ENCODE results near the gene NR3C1.

NR3C1 gene

DNA sequence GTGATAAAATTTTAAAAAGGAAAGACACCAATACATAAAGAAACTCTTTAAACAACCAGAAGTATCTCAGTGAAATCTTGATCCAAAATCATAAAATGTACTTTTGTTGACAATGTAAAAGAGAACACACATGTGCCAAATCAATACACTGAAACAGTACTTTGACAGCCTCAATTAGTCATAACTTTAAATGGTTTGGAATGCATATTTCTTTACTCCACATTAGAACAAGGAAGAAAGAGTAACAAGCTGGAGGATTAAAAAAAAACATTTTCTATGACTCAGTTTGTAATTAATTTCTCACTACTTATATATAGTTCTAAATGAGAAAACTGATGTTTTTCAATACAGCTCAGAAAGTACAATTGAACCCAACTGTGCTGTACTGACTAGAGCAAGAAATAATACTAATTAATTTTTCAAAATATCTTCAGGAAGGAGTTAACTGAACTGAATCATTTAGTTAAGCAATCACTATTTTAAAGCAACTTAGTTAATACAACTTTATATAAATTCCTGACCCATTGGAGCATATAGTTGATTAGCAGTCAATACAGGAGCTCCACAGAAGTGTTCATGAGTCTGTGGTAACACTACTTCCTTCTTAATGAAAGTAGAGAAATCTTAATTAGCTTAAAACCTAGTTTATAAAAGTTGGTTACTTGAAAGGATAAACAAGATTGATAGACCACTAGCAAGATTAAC, 101.0 kb downstream of the NR3C1 start:
- no peak for DNase-seq

DNA sequence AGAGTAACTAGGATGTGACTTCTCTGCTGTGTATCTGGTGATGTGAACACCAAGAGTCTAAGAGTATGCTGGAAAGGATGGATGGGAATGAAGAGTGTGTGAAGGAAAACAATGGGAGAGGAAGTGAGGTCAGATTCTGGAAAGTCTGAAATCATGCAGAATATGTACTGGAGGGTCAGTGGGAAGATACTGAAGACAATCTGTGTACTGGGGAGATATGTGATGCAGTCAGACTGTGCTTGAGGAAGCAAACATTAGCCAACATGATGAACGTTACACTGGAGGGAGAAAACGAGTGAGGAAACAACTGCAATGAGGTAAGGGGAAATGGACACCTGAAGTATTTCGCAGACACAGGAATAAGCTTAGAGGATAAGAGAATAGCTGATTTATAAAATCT, 105.7 kb downstream of the NR3C1 start:
- no peak for DNase-seq

DNA sequence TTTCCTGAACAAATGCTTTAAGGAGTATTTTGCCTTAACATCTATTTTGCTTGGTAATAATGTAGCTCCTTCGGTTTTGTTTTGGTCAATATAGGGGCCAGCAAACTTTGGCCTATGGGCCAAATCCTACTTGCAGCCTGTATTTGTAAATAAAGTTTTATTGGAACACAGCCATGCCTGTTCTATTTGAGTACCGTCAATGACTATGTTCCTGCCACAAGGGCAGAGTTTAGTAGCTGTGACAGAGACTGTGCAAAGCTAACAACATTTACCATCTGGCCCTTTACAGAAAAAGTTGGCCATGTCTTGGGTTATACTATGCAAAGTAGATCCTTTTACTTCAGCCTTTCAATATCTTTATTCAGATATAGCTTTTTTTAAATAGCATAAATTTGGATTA, 113.4 kb downstream of the NR3C1 start:
- no peak for DNase-seq

DNA sequence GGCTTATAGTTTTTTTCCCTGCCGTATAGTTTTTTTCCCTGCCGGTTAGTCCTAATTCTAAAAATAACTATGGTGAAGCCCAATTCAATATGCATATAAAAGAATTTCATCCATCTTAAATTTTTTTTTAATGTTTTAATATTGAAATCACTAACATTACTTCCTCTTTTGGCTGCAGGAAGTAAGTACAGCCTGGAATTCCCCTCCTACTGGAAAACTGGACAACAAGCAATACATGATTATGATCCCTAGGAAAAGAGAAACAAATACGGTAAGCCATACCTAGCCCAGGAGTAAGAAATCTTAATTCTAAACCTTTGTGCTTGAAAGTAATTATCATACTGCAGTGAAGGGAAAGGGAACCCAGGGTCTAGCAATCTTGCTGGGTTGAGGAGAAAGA, 119.0 kb downstream of the NR3C1 start:
- DNase-seq = no peak

DNA sequence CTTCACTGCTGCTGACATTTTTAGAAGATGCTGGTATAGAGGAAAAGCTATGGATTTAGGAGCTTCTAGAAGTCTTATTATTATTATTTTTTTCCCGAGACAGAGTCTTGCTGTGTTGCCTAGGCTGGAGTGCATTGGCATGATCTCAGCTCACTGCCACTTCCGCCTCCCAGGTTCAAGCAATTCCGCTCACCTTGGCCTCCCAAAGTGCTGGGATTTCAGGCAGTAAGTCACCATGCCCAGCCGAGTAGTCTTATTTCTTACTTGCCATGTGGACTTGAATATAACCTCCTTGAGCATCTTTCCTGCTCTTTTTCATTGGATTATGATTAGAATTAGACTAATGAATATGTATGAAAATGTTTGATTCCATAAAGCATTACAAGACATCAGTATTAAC, 119.5 kb downstream of the NR3C1 start:
- DNase-seq = no peak

DNA sequence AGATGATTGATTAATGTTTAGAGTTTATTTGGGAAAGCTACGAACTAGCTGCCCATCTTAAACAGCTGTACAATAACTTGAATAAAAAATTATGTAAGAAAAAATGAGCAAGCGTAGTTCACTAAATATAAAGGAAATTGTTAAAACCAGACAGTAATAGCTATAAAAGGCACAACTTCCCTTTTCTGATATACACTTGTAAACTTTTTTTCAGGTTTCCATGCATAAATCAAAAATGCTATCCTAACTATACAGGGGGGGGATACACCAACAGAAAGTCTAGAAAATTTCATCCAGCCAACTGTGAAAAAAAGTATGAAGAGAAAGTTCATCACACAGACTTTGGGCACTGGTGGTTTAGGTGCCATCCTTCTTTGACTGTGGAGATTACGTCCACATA, 122.3 kb downstream of the NR3C1 start:
- DNase-seq = no peak

DNA sequence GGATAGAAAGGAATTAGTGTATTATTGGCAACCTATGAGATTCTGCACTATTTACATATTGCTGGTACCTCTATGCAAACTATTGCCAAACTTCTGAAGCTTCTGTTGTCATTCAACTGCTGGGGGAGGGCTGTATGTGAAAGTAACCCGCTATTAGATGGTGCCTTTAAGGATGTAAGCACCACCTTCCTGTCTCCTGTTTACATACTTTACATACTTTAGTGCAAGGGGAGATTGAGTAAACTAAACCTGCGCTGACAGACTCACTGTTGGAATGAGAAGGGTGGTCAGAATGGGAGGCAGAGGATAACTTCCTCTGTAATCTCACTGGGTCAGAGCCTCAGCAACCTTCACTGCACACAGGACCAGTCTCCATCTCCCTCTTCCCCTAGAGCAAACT, 123.8 kb downstream of the NR3C1 start:
- no peak for DNase-seq

DNA sequence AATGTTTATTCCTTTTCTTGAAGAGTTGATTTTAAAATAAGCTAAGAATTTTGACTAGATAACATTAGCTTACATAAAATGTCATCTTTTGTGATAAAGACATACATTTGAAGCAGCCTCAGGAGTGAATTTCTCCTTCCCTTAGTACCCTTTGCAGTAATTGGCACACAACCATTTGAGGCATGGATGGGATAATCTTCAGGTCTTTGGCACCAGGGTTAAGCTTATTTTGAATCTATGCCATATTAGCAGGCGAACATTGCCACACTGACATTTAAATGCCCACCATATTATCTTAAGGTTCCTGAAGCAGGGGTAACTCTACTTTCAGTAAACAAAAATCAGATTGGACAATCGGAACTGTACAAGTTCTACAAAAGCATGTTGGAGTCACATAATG, 126.0 kb downstream of the NR3C1 start:
- no peak for DNase-seq

DNA sequence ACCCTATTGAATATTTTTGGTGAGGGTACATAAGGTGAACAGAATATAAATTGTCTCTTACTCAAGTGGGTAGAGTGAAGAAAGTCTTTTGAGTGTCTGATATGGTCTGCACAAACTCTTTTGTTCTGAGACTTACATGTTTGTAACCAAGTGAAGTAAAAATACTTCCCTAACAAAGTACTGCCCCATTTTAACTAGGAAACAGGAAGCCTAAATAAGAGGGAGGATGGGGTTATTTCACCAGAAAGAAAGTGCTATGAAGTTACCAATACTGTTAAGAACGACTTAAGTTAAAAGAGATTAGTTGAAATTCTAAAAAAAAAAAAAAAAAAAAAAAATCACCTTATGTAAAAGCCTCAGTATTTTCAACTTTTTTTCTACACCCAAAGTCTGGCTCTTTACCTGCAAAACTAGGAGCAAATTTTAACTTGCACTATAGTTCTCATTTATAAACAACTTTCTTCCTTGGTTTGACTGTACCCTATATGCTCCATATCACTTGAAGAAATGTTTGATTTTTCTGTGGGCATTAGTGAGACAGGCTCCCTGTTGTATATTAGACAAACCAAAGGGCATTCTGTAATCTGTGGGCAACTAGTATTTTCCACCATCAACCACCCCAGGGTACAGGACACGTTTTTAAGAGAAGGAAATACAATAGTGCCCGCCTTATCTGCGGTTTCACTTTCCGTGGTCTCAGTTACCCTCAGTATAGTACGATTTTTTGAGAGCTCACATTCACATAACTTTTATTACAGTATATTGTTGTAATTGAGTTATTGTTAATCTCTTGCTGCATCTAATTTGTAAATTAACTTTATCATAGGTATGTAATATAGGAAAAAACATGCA, 127.7 kb downstream of the NR3C1 start:
- no peak for DNase-seq

DNA sequence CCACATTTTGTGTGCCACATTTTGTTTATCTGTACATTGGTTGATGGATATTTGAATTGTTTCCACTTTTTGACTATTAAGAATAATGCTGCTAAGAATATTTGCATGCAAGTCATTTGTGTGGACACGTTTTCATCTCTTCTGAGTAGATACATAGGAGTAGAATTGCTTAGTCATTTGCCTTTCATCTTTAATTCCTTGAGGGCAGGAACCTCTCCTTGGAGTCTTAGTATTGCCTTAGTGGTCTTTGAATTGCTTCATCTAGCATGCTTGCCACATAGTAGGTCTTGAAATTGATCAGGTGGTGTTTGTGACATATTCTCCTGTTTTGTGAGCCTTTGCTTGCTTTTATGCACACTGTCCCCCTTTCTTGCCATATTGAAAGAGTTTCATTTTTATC, 128.5 kb downstream of the NR3C1 start:
- DNase-seq = no peak

DNA sequence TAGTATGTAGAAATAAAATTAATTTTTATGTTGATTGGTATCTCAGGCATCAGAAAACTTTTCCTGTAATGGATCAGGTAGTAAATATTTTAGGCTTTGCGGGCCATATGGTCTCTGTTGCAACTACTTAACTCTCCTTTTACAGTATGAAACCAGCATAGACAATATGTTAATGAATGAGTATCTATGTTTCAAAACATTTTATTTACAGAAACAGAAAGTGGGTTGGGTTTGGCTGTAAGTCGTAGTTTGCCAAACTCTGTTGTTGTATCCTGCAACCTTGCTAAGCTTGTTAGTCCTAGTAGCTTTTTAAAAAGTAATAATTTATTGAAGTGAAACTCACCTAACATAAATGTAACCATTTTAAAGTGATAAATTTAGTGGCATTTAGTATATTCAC, 132.1 kb downstream of the NR3C1 start:
- DNase-seq = no peak

DNA sequence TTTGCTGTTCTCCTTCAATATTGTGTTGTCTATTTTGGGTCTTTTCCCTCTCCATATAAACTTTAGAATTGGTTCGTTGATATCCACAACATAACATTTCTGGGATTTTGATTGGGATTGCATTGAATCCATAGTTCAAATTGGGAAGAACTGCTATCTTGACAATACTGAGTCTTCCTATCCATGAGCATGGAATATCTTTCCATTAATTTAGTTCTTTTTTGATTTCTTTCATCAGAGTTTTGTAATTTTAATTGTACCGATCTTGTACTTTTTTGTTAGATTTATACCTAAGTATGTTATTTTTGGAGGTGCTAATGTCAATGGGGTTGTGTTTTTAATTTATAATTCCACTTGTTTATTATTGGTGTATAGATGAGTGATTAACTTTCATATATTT, 135.1 kb downstream of the NR3C1 start:
- DNase-seq = no peak

DNA sequence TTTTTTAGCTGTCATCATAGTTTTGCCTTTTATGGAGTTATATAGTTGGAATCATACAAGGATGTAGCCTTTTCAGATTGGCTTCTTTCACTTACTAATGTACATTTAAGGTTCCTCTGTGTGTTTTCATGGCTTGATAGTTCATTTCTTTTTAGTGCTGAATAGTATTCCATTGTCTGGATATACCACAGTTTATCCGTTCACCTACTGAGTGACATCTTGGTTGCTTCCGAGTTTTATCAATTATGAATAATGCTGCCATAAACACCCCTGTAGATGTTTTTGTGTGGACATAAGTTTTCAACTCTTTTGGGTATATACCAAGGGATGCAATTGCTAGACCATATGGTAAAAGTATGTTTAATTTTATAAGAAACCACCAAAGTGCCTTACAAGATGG, 136.3 kb downstream of the NR3C1 start:
- DNase-seq = no peak

DNA sequence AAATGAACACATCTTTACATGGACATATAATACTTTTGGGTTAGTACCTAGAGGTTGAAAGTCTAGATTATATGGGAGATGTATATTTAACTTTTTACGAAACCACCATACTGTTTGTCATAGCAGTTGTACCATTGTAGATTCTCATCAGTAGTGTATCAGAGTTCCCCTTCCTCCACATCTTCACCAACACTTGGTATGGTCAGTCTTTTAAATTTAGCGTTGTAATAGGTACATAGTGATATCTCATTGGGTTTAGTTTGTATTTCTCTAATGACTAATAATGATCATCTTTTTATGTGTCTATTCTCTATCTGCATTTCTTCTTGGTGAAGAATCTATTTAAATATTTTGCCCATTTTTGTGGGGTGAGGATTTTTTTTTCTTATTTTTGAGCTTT, 137.5 kb downstream of the NR3C1 start:
- DNase-seq = no peak

DNA sequence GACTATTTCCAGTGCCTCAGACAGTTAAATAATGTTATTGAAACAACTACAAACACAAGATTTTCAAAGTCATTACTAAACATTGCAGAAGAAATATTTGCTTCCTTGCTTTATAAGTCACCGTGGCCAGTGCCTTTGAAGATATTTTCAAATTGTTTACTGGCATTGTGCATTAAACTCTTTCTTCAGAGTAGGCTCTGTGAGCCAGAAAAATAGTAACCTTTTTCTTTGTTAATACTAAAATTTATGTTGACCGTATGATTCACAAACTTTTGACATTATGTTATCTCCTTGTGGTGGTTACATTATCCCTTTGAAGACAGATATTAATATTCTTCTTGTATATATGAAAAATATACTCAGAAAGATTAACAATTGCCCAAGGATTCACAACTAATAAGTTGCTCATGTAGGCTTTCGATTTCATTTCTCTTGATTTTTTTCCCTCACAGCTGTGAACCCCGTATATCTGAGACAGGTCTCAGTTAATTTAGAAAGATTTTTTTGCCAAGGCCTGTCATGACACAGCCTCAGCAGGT, 140.1 kb downstream of the NR3C1 start:
- DNase-seq = no peak

DNA sequence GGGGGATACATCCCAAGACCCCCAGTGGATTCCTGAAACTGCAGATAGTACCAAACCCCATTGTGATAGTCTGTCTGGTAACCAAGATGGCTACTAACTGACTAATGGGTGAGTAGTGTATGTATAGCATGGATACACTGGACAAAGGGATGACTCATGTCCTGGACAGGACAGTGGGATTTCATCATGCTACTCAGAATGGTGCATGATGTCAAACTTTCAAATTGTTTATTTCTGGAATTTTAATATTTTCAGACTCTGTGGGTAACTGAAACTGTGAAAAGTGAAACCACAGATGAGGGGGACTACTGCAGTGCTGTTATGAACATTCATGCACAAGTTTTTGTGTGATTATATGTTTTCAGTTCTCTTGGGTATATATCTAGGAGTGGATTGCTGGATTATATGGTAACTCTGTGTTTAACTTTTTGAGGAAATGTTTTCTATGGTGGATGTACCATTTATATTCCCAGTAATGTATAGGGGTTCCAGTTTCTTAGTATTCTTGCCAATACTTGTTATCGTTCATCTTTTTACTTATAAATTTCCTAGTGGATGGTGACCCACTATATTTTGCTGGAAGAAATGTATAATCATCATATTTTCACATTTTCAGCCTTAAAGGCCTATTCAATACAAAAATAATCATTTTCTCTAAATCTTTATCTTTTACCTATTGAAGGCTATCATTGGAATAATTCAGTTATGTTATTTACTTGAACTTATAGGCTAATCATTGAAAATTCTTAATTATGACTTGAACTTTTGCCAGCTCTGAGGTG, 140.9 kb downstream of the NR3C1 start:
- DNase-seq = no peak

DNA sequence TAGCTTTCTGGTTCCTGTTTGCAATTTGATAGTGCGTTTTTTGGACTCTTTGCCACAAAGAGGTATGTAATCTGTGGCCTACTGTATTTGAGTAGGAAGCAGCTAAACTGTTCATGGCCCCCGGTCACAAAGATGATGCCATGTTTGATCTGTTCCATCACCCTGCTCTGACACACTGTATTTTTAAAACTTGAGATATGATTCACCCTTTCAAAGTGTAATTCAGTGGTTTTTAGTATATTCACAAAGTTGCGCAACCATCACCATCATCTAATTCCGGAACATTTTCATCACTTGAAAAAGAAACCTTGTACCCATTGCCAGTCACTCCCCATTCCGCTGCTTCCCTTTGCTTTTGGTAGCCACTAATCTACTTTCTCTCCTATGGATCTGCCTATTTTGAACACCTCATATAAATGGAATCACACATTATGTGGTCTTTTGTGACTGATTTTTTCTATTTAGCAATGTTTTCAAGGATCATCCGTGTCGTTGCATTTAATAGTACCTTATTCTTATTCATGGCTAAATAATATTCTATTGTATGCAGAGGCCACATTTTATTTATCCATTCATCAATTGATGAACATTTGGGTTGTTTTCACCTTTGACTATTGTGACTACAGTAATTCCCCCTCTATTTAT, 141.6 kb downstream of the NR3C1 start:
- no peak for DNase-seq

DNA sequence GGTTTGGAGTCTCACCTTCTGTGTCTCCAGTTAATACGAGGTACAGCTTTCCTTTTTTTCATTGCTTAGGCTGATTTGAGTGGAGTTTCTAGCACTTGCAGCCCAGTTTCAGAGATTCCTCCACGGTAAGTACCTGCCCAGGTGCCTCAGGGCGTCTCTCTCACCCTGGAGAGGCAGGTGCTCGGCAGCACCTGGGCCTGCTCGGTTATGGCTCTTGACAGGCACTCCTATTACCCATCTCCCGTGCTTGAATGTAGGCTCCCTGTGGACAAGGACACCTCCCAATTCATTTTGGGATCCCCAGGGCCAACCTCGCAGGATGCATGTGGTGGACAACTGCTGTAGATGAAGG, 144.3 kb downstream of the NR3C1 start:
- DNase-seq = no peak

DNA sequence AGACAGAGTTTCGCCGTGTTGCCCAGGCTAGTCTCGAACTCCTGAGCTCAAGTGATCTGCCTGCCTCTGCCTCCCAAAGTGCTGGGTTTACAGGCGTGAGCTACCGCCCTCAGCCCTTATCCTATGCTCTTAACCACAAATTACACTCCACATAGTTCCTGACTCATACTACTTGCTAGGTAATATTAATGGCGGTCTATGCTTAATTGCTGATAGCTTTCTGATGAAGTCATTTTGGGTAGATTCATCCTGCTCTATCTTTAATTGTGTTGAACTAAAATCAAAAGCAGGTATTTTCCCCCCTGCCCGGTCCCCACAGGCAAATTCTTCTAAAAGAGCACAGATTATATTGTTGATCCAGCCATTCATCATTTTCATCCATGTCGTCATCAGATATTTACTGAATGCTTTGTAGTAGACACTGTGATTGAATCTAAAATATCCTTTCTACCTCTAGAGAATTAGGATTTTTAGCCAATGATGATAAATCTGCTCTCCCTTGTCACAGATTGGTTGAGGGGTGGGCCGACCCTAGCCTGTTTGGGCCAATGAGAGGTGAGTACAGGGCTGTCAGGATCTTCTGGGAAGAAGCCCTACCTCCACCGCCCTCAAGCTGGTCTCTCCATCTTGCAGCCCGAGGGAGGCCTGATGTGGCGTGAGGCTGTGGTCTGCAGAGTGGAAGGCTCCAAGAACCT, 144.8 kb downstream of the NR3C1 start:
- DNase-seq = no peak

DNA sequence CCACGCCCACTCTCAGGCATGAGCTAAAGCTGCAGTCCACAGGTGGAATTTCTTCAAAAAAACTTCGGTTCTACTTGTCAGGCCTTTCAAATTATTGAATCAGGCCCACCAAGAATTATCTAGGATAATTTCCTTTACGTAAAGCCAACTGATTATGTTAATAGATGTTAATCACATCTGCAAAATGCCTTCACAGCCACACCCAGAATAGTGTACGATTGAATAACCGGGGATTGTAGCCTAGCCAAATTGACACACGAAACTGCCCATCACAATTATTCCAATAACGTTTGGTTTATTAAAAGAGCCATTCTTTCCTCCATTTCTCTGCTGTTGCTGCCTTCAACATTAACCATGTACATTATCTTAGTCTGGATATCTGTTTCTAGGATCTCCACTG, 148.7 kb downstream of the NR3C1 start:
- DNase-seq = no peak

DNA sequence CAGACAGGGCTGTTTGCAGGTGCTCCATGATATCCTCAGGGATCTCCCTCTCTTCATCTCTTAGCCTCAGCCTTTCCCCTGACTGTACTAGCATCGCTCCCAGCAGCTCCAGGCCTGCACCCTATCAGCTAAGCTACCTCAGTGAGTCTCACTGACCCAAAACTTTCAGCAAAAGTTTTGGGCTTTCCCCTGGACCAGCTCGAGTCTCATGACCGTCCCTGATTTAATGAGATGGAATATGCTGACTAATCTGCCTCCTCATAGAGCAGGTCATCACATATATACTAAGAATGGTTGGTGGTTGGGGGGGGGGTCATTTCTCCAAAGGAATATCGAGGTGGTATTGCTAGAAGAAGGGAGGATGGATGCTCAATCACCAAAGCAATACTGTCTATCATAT, 151.5 kb downstream of the NR3C1 start:
- no peak for DNase-seq

DNA sequence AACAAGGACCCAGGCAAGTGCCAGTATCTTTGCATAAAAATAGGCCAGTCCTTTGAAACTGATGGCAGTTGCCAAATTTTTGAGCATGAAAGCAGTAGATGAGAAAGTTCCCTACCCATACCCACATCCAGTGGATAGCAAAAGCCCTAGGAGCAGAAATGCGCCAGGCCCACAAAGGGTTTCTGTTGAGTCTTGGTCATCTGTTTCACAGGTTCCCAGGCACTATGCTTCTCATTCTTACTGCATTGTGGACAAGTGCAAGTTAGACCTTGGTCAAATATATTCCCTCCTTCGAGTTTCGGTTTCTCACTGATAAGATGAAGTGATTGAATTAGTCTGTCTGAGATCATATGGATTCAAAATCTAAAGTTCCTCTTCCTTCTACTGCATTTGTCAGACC, 152.3 kb downstream of the NR3C1 start:
- DNase-seq = no peak

DNA sequence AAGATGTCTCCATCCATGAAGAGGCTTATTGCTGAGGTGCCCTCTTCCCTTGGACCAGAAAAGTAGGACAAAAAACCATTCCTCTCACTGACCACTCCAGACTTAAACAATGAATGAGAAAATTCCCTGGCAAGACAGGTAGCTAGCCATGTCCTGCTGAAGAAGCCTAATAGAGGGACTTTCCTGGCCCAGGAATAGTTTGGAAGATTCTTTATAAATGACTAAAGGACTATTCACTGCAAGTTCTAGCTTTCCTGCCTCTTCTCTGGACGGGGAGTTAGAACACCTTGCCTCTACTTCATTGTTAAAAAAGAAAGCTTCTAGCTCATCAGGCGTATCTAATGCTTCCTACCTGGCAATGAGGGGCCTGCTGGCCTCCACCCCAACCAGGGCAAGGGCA, 153.6 kb downstream of the NR3C1 start:
- no peak for DNase-seq
